GM18907 (cell line): ENCODE data around the gene DOK1.

ENCODE experiments used
- ATAC-seq: cut with Tn5 transposase; IDR thresholded peaks from one replicate; pipeline ENCODE4 v1.9.1; 2021; ENCODE audit warnings: mild to moderate bottlenecking, moderate library complexity; ENCODE audit not compliant: unreplicated experiment

Gene DOK1

DNA sequence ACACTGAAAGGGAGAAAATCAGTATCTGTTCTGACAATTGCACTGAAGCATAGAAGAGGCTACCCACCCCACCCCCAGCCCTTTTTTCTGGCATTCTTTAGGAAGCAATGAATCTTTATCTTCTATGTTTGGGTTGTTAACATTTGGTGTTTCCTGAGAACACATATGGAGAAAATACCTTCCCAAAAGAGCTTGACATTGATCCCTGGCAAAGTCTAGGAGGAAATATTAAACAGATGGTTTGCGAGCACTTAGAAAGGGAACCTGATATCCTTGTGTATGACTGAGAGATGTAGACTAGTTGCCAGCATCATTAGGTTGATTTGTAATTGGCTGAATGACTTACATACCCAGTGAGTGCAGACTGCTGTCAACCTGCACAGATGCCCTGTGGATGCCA lies 42.9 kb downstream of the DOK1 start:
- no peak for ATAC-seq

DNA sequence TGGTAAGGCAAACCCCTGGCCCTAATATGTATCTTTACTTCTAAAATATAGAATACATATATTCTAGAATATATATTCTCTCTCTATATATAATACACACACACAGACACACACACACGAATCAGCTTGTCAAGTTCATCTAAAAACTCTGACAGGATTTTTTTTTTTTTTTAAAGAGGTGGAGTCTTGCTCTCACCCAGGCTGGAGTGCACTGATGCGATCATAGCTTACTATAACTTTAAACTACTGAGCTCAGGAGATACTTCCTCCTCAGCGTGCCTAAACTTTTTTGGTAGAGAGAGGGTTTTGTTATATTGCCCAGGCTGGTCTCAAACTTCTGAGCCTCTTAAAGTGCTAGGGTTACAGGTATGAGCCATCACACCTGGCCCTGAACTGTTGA lies 45.2 kb downstream of the DOK1 start:
- ATAC-seq: no peak

DNA sequence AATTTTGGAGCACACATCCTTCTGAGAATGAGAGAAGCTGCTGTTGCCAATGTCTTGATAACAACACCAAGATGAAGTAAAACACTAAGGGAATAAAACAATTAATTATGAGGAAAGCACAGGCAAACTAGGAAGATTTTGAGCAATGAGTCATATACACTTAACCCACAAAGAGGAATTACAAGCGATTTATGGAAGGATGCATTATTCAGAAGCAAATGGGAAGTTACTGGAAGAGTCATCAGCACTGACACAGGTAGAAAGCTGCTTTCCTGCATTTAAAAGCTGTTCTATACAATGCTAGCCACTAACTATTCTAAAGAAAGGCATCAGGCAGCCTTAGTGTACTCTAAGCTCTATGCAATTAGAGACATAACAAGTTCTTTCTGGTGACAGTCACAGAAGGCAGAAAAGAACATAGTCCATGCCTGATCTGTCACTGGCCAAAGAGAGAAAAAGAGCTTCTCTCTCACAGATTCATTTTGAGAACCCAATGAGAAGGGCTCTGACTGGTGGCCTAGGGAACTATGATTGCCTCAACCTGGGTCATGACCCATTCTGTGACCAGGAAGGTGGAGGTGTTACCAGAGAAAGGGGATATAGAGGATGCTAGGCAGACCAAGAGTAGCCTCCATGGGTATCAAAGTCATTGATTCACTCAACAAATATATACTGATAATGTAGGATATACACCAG lies 48.2 kb downstream of the DOK1 start:
- no peak for ATAC-seq

DNA sequence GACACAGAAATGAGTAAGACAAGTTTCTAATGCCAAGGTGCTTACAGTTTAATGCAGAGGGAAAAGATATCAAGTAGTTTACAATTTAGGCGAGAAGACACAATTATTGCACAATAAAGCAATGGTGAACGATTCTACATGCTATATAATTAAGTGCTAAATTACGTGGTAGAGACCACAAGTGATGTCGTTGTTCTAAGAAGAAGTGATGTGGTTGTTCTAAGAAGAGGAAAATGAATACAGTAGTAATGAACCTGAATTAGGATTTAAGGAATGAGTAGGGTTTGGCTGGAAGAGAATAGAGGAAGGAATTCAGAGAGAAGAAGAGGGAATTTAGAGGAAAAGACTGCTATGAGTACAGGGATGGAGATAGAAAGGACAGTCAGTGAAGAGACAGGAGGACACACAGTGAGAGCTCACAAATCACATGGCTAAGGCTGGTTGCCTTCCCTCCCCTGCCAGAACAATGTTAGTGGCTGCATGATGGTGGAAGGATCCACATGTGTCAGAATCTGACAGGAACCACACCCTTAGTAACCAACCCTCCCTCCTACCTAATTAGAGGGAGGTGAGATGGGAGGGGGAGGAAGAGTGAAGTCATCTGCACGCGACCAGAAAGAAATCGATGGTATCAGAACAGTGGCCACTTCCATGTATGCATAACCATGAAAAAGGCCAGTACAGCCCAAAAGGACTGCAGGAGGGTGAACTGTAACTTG lies 48.9 kb downstream of the DOK1 start:
- ATAC-seq: no peak

DNA sequence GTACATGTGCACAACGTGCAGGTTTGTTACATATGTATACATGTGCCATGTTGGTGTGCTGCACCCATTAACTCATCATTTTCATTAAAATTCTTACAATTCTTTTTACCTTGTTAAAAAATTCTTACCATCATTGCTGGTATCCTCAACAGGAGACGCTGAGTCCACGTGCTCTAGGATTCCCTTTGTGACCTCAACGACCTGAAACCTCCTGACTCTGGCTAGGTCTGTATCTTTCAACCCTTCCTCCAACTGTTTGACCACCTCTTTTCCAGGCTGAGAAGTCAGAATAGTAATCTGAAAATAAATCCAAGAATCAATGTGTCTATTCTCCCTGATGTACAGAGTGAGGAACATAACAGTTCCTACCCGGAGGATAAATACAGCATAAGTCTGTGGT lies 52.4 kb downstream of the DOK1 start:
- ATAC-seq: no peak
